Hematopoietic multipotent progenitor cell treated with erythropoietin and hydrocortisone succinate and interleukin-3 and kit ligand, for 15 days (in vitro differentiated cells): ENCODE data around the gene STPG2.

Experiments
- DNase-seq: peaks from one replicate; pipeline ENCODE4 v3.0.0-alpha.2; 2015; ENCODE audit warnings: low spot score

Gene STPG2

DNA sequence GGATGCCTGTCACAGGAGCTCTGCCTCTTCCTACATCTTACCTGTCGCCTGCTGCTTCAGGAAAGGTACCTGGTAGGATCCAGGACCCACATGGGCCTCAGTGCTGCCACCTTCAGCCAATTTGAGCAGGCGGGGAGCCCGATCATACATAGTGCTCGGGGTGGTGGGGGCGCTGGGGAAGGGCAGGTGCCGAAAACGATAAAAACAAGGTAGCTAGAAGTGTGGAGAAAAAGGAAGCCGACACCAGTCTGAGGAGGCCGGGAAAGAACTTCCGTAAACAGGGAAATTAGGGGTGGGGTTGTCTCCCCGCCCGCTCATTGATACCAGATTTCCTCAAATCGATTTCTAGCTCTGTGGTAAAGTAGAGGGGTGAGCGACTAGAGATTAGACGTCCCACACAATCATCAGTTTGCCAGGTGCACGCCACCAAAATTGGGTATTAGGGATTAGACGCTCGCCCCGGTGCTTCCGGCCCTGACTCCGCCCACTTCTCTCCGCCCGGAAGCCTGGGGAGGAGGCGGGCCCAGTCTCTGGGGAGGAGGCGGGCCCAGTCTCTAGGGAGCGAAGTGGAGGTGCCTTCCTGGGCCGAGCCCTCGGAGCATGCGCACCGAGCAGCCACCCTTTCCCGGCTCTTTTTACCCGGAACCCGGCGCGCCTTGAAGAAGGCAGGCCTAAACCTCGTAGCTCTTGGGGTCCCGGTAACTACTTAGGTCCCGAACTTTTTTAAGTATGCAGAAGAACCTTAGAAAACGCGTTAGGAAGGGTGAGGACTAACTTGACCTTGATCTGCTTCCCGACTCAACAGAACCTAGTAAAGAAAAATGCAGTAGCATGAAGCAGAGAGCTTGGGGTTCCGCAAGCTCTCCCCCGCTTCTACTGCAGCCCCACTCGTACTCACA, at the start of gene STPG2:
TSS of gene STPG2 (minus strand) at position 476 of the 899 bp plus-strand sequence.
- DNase-seq, result peak; percentile 95

DNA sequence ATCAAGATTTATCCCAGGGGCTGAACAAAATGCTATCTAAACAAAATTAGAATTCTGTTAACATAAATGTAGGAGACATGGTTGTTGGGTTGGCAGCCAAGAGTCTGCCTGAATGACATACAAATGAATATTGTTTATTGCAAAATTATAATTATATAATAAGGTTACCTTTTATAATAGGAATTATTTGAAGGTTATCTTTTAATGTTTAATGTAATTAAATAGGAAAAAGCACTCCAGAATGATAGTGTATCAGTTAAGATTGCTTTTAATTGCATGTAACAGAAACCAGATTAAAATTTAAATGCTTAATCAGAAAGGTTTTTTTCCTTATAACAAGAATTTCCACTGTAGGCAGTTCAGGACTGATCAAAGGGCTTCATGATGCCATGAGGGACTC, 42.0 kb upstream of the STPG2 start:
- DNase-seq, result no peak

DNA sequence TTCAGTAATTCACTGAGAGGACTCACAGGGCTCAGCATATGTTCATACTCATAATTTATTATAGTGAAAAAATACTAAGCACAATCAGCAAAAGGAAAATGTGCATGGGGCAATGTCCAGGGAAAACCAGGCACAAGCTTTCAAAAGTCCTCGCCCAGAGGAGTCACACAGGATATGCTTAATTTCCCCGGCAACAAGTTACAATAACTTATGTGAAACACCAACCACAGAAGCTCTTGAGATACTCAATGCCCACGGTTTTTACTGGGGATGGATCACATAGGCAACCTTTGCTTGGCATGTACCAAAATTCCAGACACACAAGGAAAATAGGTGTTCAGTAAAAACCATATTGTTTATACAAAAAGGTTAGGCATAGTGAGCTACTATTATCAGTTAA, 38.5 kb upstream of the STPG2 start:
- no peak for DNase-seq

DNA sequence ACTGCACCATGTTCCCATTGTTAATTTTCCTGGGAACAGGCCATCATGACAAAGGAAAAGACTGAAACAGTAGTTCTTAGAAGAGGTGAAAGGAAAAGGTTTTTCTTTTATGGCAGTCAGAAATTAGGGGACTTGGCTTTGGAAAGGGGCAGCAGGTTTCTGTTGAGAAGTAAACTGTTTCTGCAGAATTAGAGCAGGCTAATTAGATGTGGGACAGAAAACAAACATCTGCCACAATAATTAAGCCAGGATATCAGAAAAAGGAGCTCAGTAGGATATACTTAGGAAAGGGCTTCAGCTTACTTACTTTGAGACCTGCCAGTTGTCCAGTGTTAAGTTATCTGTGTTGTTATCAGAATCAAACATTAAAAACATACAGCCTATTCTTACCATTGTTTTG, 36.7 kb upstream of the STPG2 start:
- DNase-seq, result no peak

DNA sequence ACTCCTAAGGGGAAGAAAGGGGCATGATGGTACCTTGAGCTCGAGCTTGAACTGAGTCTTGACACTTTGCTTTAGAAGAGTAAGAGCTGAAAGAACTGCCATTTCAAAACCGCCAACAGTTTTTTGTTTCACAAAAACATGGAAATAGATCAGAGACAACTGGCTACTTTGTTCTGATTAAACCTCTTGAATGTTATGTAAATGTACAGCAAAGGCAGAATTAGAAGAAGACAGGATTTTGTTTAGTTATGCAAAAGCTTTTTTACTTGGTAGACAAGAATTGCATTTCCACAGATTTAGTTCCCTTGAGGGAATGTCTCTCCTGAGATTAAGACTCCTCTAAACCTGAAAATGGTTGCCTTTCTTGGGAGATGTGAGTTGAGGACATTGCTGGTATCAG, 33.3 kb upstream of the STPG2 start:
- no peak for DNase-seq

DNA sequence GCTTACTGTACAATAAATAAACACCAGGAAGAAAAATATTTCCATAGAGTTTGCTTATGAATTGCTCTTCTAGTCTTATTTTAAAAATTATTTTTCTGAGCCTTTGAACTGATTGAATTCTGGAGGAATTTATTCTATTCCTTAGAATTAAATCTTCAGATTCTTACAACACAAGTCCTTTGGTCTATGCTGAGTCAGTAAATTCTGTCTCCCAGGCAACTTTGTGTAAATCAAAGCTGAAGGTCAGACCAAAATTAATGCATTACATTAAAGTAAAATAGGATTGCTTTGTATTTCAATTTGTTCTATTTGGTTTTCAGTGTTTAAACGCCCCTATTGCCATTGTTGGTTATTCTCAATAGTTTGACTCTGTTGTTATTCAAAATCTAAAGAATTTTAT, 26.8 kb upstream of the STPG2 start:
- no peak for DNase-seq

DNA sequence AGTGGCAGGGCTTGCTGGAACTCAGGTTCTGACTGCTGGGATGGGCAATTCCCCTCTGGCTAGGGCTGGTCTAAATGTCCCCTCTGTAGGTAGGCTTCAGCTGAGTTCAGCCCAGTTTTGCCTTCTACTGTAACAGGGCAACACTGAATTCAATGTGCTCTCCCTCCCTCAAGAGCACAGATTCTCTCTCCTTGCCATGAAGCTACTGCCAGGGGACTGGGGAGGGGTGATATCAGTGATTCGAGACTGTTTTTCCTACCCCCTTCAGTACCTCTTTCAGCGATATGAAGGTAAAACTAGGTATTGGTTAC, 23.4 kb upstream of the STPG2 start:
- DNase-seq, result no peak

DNA sequence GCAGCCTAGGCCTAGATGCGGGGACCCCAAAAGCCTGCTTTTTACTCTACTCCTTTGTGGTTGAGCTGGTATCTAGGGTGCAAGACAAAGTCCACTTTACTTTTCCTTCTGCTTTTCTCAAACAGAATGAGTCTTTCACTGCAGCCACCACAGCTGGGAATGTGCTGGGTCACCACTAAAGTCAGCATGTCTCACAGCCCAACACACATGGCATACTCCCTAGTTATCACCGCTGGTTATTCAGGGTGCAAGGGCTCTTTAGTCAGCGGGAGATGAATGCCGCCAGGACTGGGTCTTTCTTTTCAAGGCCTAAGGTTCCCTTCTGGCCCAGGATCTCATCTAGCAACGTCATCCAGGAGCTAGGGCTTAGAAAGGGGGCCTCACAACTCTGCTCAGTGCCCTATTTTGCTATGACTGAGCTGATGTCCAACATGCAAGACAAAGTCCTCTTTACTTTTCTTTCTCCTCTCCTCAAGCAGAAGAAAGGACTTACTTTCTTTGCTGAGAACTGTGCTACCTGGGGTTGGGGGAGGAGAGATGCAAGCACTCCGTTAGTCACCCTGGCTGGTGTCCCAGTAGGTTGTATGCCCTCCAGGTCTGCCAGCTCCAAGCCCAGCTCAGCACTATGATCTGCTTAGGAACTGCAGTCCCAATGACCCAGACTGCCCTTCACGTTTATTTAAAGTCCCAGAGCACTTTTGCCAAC, 22.9 kb upstream of the STPG2 start:
- no peak for DNase-seq

DNA sequence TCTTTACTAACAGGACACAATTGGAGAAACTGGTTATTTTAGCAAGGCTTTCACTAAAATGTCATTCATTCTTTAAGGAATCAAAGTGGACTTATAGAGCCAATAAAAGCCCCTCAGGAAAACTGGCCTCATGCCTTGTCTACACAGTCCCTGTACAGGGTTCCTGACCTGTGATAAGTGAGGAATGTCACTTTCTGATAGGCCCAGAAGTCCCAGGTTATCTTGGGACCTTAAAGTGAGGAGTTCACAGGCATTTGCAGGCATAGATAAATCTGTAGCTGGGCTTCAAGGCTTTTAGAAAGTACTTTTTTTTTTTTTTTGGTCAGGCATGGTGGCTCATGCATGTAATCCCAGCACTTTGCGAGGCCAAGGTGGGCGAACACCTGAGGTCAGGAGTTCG, 19.4 kb upstream of the STPG2 start:
- no peak for DNase-seq

DNA sequence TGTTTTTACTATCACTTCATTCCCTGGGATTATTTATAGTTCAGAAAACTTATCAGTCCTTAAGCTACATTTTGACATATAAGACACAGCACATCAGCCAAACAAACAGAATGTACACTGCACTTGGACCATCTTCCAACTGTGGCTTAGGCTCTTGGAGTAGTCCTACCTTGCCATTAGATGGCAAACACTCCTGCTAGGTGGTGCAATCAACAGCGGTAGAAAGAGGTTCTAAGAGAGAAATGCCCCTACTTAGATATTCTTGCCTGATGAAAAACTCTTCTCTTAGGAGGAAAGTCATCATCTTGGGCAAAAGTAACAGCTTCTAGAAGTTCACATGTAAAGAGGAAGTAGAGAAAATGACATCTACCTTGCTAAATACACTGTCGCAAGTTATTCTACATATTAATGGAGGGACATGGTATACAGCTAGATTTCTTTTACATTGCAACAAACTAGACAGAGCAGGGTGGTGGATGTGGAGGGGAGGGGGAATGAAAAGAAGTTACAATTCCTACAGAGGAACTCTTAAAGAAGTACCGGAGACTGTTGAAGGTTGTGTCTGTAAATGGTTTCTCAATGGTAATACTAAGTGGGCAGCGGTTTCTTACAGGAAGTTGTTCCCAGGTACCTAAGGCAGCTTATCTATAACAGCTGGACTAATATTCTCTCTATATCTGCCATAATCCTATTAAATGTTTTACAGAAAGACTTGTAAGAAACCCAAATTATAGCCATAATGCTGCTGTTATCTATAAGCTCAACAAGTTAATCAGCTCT, 8.1 kb upstream of the STPG2 start:
- DNase-seq, result no peak

DNA sequence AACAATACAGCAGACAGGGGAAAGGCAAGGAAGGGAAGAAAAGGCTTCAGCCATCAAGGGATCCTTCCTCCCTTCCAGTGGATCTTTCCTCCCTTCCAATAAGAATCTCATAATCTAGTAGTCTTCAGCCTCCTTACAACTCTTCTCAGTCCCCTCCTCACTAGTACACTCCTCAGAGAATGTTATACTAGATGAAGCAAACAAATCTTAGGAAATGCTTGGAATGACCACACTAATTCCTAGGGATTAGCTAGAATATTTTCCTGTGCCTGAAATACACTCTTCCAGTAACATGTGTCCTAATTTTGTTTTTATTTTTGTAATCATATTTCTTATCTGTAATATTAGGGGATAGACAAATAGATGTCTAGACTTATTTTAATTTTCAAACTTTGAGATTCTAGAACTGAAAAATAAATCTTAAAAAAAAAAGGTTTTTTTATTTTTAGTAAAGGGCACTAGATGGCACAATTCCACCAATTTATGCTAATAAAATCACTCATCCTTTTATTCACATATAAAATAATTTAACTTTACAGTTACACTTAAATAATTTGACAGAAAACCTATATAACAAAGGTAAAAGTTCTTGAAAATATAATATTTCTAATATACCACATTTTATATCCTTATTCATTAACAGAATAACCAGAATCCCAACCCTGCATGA, 7.0 kb upstream of the STPG2 start:
- DNase-seq, result no peak

DNA sequence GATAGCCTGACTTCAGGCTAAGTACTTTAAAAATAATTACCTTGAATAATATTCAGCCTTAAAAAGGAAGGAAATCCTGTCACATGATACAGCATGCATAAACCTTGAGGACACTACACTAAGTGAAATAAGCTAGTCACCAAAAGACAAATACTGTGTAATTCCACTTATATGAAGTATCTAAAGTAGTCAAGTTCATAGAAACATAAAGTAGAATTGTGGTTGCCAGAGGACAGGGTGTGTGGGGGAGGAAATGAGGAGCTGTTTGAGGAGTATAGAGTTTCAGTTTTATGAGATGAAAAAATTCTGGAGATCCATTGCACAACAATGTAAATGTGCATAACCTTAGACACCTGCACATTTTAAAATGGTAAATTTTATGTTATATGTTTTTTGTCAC, 5.6 kb upstream of the STPG2 start:
- DNase-seq, result no peak

DNA sequence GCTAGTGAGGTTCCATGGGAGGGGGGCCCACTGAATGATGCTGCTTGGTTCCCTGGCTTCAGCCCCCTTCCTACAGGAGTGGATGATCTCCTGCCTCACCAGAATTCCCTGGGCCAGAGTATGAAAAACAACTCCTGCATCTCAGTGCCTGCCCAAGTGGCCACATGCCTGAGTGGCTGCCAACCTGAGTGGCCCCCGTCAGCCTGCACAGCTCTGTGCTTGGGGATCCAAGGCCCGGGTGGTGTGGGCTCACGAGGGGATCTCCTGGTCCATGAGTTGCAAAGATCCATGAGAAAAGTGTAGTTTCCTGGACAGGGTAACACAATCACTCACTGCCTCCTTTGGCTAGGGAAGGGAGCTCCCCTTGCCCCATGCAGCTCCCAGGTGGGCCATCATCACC, 17.1 kb downstream of the STPG2 start:
- no peak for DNase-seq

DNA sequence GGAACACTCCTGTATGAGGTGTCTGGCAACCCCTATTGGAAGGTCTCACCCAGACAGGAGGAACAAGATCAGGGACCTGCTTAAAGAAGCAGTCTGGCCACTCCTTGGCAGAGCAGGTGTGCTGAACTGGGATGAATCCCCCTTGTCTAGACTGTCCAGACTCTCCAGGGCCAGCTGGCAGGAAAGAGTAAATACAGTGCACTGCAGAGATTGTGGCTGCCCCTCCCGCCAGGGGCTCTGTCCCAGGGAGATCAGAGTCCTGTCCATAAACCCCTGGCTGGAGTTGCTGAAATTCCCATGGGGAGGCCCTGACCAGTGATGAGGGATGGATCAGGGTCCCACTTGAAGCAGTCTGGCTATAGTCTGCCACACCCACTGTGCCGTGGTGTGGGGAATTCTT, 17.7 kb downstream of the STPG2 start:
- DNase-seq, result no peak

DNA sequence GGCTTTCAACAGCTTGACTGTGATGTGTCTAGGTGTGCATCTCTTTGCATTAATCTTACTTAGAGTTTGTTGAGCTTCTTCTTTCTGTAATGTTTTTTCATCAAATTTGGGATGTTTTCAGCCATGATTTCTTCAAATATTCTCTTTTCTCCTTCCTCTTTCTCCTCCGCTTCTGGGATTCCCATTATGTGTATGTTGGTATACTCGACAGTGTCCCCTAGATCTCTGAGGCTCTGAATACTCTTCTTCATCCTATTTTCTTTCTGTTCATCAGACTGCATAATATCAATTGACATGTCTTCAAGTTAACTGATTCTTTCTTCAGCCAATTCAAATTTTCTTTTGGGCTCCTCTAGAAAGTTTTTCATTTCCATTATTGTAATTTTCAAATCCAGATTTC, 25.9 kb downstream of the STPG2 start:
- no peak for DNase-seq

DNA sequence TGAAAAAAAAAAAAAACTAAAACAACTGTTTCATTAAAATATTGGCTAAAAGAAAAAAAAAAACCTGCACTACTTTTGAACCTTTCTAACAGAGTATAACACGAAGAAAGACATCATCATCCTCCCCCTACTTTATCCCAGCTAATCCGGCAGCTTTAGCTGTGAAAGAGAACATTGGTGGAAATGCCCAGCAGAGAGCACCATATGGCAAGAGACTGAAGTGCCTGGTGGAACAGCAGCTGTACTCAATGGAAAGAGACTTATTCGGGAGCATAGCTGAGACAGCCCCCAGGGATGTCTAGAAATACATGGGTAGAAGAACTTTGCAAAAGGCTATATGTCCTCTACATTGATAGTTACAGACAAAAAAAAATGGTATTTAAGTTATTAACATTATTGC, 30.3 kb downstream of the STPG2 start:
- no peak for DNase-seq

DNA sequence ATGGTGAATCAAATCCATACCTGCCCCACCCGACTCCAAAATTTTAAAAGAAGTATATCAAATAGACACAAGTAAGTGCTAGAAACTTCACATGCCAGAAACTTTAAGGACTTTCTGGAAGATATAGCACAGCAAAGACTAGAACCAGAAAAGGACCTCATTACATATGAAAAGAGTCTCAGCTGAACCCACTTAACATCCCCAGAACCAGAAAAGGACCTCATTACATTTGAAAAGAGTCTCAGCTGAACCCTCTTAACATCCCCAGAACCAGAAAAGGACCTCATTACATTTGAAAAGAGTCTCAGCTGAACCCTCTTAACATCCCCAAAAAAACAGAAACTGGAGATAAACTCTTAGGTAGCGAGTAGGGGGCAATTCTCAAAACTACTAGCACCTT, 32.3 kb downstream of the STPG2 start:
- DNase-seq, result no peak

DNA sequence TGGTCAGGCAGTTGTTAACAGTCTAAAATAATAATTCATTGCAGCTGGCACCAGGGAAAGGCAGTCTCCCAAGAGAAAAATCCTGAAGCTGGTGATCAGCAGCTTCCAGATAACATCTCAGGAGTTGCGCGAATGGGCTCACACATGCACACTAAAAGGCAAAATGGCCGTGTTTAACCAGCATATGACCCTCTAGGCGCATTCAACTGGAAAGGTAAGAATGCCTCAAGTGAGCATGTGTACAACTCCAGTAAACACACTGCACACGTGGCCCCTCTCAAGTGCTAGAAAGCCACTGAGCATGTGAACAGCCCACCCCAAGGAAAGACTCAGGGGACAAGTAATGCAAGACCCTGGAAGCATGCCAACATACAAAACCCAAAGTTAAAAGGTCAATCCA, 33.1 kb downstream of the STPG2 start:
- no peak for DNase-seq

DNA sequence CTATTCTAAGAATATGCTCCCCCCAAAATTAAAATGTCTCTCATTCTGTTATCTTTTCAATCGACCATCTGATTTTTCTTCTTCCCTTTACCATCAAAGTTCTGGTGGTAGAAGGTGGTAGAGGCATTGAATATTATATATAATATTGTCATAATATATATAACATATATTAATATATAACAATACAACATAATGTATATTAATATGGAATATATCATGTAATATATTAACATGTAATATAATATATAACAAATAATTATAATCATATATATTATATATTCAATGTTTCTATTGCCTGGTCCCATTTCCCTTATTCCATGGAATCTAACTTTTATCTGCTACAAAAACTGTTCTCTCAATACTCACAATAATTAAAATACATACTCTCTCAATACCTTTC, 40.6 kb downstream of the STPG2 start:
- no peak for DNase-seq

DNA sequence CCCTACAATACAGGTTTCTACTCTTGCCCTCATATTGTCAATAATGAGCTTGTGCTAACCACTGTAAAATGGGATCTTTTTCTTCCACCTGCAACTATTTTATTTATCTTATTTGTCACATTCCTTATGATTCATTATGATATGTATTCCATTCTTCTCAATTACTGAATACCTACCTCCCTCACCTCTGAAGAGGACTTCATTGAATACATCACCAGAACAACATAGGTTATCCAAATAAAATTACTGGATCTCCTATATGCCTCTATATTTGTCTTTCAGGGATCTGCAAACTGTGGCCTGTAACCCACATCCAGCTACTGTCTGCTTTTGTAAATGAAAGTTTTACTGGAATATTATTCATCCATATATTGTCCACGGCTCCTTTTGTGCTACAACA, 41.3 kb downstream of the STPG2 start:
- no peak for DNase-seq

DNA sequence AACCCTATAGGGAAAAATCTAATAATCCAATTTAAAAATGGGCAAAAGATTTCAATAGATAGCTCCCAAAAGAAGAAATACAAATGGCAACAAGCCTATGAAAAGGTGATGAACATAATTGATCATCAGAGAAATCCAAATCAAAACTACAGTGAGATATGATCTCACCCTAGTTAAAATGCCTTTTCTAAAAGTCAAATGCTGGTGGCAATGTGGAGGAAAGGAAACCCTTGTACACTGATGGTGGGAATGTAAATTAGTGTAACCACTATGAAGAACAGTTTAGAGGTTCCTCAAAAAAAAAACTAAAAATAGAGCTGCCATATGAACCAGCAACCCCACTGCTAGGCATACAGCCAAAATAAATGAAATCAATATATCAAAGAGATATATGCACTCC, 44.5 kb downstream of the STPG2 start:
- no peak for DNase-seq

DNA sequence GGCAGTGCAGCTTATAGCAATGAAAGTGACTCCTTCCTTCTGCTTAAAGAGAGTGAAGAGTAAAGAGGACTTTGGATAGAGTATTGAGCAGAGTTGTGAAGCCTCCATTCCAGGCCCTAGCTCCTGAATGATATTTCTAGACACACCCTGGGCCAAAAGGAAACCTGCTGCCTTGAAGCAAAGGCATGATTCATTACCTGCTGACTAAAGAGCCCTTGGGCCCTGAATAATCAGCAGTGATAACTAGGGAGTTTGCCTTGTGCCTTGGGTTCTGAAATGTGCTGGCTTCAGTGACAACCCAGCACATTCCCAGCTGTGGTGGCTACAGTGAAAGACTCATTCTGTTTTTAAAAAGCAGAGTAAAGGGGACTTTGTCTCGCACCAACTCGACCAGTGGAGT, 49.2 kb downstream of the STPG2 start:
- DNase-seq, result no peak

DNA sequence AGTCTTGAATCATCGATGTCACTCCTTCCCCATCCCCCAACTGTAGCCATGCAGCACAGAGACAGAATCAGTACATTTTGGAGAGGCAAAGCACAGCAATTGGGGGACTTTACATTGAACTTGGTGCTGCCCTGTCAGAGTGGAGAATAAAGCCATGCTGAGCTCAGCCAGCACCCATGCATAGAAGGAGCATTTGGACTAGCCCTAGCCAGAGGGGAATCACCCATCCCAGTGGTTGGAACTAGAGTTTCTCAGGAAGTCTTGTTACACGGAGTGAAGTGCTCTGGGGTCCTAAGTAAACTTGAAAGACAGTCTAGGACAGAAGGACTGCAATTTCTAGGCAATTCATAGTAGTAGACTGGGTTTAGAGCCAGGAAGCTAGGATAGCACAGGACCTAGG, 49.6 kb downstream of the STPG2 start:
- no peak for DNase-seq
